Loucy (cell line): Measurements from ENCODE around the gene DBF4B.

Experiments
- H2AFZ ChIP-seq: fragments of 200-600 bp; sonication (generic); 2 replicates; pipeline ENCODE4 v1.6.0; 2016; ENCODE audit warnings: antibody characterized with exemption, mild to moderate bottlenecking, low read length, moderate library complexity
- H3F3A ChIP-seq: fragments of 200-600 bp; 2 replicates; pipeline ENCODE4 v1.6.0; 2016; ENCODE audit warnings: antibody characterized with exemption, low read depth, mild to moderate bottlenecking
- H3K27me3 ChIP-seq: fragments of 200-600 bp; sonication (generic); 2 replicates; pipeline ENCODE4 v1.6.1; 2014; ENCODE audit warnings: low read length, mild to moderate bottlenecking; ENCODE audit not compliant: insufficient read depth, poor library complexity, severe bottlenecking
- H3K36me3 ChIP-seq: fragments of 200-600 bp; sonication (generic); 2 replicates; pipeline ENCODE4 v1.6.1; 2016; ENCODE audit warnings: low read length; ENCODE audit not compliant: insufficient read depth
- H3K4me1 ChIP-seq: fragments of 200-600 bp; sonication (generic); 2 replicates; pipeline ENCODE4 v1.5.1; 2014; ENCODE audit warnings: low read length, mild to moderate bottlenecking; ENCODE audit not compliant: insufficient read depth, poor library complexity, severe bottlenecking
- H3K4me2 ChIP-seq: fragments of 200-600 bp; sonication (generic); 2 replicates; pipeline ENCODE4 v1.6.0; 2014; ENCODE audit warnings: antibody characterized with exemption, low read length, low read depth, mild to moderate bottlenecking; ENCODE audit not compliant: poor library complexity, severe bottlenecking
- H3K4me3 ChIP-seq: fragments of 200-600 bp; sonication (generic); 2 replicates; pipeline ENCODE4 v1.5.1; 2014; ENCODE audit warnings: low read length, mild to moderate bottlenecking, mixed read lengths; ENCODE audit not compliant: poor library complexity, severe bottlenecking
- H3K79me2 ChIP-seq: fragments of 200-600 bp; sonication (generic); 2 replicates; pipeline ENCODE4 v1.6.1; 2014; ENCODE audit warnings: low read length; ENCODE audit not compliant: insufficient read depth
- H3K9ac ChIP-seq: fragments of 200-600 bp; sonication (generic); 2 replicates; pipeline ENCODE4 v1.6.0; 2014; ENCODE audit warnings: mild to moderate bottlenecking, low read depth, low read length, moderate library complexity; ENCODE audit not compliant: poor library complexity, severe bottlenecking
- H3K9me2 ChIP-seq: fragments of 200-600 bp; sonication (generic); replicated peaks from 2 replicates; pipeline ENCODE4 v1.6.1; 2016; ENCODE audit warnings: low read depth, low read length, mixed read lengths
- H3K9me3 ChIP-seq: fragments of 200-600 bp; sonication (generic); 2 replicates; pipeline ENCODE4 v1.6.1; 2014; ENCODE audit warnings: mild to moderate bottlenecking, antibody characterized with exemption, low read length, low read depth; ENCODE audit not compliant: insufficient read depth
- H4K20me1 ChIP-seq: fragments of 200-600 bp; sonication (generic); 2 replicates; pipeline ENCODE4 v1.6.0; 2014; ENCODE audit warnings: antibody characterized with exemption, low read length, mild to moderate bottlenecking; ENCODE audit not compliant: insufficient read depth, poor library complexity, severe bottlenecking
- CTCF ChIP-seq: fragments of 200-600 bp; sonication (generic); conservative IDR thresholded peaks from 2 replicates; pipeline ENCODE4 v1.5.1; 2014; ENCODE audit warnings: mild to moderate bottlenecking, antibody characterized with exemption, low read length
- EZH2phosphoT487 ChIP-seq: fragments of 200-600 bp; IDR thresholded peaks from 2 replicates; pipeline ENCODE4 v1.6.1; 2018; ENCODE audit warnings: antibody characterized with exemption, mild to moderate bottlenecking, moderate library complexity, borderline replicate concordance

DBF4B gene

GRCh38 chr17:44766409-44767038 lies 58.1 kb downstream of the DBF4B start:
- TF ChIP-seq CTCF (no peak), EZH2phosphoT487 (no peak)
- H3F3A ChIP-seq, result no peaks in the 10 kb centered on the region
- no peak overlapping the region for H3K4me3 ChIP-seq
- no peaks in the 10 kb centered on the region for H3K36me3 ChIP-seq
- H3K9me2 ChIP-seq, result no peaks in the 10 kb centered on the region
- H3K4me1 ChIP-seq, result peaks cover 31% of the 10 kb centered on the region
- no peak overlapping the region for H2AFZ ChIP-seq
- no peaks in the 10 kb centered on the region for H4K20me1 ChIP-seq
- no peaks in the 10 kb centered on the region for H3K27me3 ChIP-seq
- no peaks in the 10 kb centered on the region for H3K9me3 ChIP-seq
- H3K4me2 ChIP-seq, result no peak overlapping the region
- H3K9ac ChIP-seq, result no peak overlapping the region
- H3K79me2 ChIP-seq, result no peaks in the 10 kb centered on the region

- H3K9me3 ChIP-seq, result no peaks in the 10 kb centered on the region
- H3K27me3 ChIP-seq, result no peaks in the 10 kb centered on the region
- no peak overlapping the region for H2AFZ ChIP-seq
- H3K4me1 ChIP-seq, result peaks cover 31% of the 10 kb centered on the region
- no peaks in the 10 kb centered on the region for H3K36me3 ChIP-seq
- peak overlapping the region; percentile 54 for H3K4me3 ChIP-seq
- H3K79me2 ChIP-seq, result no peaks in the 10 kb centered on the region
- H3F3A ChIP-seq, result no peaks in the 10 kb centered on the region
- H3K9ac ChIP-seq, result peak overlapping the region; percentile 63
- TF ChIP-seq EZH2phosphoT487, result no peak
- no peak for TF ChIP-seq CTCF
- peak overlapping the region; percentile 87 for H3K4me2 ChIP-seq
- H3K9me2 ChIP-seq, result no peaks in the 10 kb centered on the region
- H4K20me1 ChIP-seq, result no peaks in the 10 kb centered on the region
Observed at GRCh38 chr17:44767493-44767892, 59.0 kb downstream of the DBF4B start.

- no peaks in the 10 kb centered on the region for H3K27me3 ChIP-seq
- H3K36me3 ChIP-seq, result no peaks in the 10 kb centered on the region
- H3K4me2 ChIP-seq, result peak overlapping the region; percentile 87
- H3K4me3 ChIP-seq, result peak overlapping the region; percentile 54
- H3F3A ChIP-seq, result no peaks in the 10 kb centered on the region
- TF ChIP-seq CTCF (no peak), EZH2phosphoT487 (no peak)
- H3K9me3 ChIP-seq, result no peaks in the 10 kb centered on the region
- peak overlapping the region; percentile 63 for H3K9ac ChIP-seq
- H3K4me1 ChIP-seq, result peaks cover 31% of the 10 kb centered on the region
- H3K9me2 ChIP-seq, result no peaks in the 10 kb centered on the region
- no peaks in the 10 kb centered on the region for H3K79me2 ChIP-seq
- H4K20me1 ChIP-seq, result no peaks in the 10 kb centered on the region
- 0 out of 2 replicates have a peak overlapping the region, but pooled peaks have one; percentile 9 for H2AFZ ChIP-seq
Observed at GRCh38 chr17:44768505-44769142, 60.2 kb downstream of the DBF4B start.
